B cell (primary cell): ENCODE measurements around the gene SH3GLB2. TPM values are rescaled to one million over a fixed set of nuclear protein-coding genes. Genes with fewer than 3 reads are reported as not detected.

ENCODE experiments used
- ATAC-seq: fragments of 200-7000 bp; cut with Tn5 transposase; one replicate; pipeline ENCODE4 v1.10.0; 2021; ENCODE audit warnings: low read depth, mild to moderate bottlenecking, moderate number of reproducible peaks, moderate library complexity
- CTCF ChIA-PET: fragments of 350-600 bp; sonication (Branson Sonifier 250); formaldehyde crosslinking; loops from one replicate; lab custom pipeline; 2021; ENCODE audit warnings: antibody characterized with exemption, inconsistent platforms; lab: Charles Lee
- POLR2A ChIA-PET: fragments of 350-600 bp; sonication (Branson Sonifier 250); formaldehyde crosslinking; loops from one replicate; lab custom pipeline; 2021; ENCODE audit warnings: antibody characterized with exemption; lab: Charles Lee
- DNase-seq: peaks from one replicate; pipeline ENCODE4 v3.0.0; 2013
- H2AFZ ChIP-seq: 2 replicates; pipeline ENCODE4 v1.6.1; 2012; ENCODE audit warnings: mild to moderate bottlenecking, low read depth, low read length; ENCODE audit not compliant: insufficient read depth, poor library complexity, severe bottlenecking
- H3K27ac ChIP-seq, 2 donors: 1 replicate in 1 of 2; 2 replicates in 1 of 2; pipeline ENCODE4 v1.5.1; 2012 to 2013; ENCODE audit warnings: low read length in 2 of 2, mild to moderate bottlenecking in 2 of 2, moderate library complexity in 1 of 2
- H3K27me3 ChIP-seq, 4 experiments: fragments of 200-600 bp in 1 of 4; sonication (generic) in 1 of 4; replicated peaks in 1 of 4; 1 replicate in 2 of 4; 2 replicates in 2 of 4; pipeline versions ENCODE4 v1.6.1 to v1.7.0; 2013 to 2016; ENCODE audit warnings: low read length in 3 of 4, mild to moderate bottlenecking in 2 of 4, mixed read lengths in 1 of 4, moderate library complexity in 1 of 4; ENCODE audit not compliant: insufficient read depth in 4 of 4, control insufficient read depth in 3 of 4; ENCODE audit errors: control extremely low read depth in 1 of 4
- H3K36me3 ChIP-seq, 2 experiments: replicated peaks in 1 of 2; 1 replicate in 1 of 2; 2 replicates in 1 of 2; pipeline versions ENCODE4 v1.6.1 to v1.7.1; 2013; ENCODE audit warnings: low read length in 1 of 2; ENCODE audit not compliant: insufficient read depth in 2 of 2, control insufficient read depth in 1 of 2; ENCODE audit errors: control extremely low read depth in 1 of 2, extremely low read depth in 1 of 2
- H3K4me1 ChIP-seq, 2 donors: fragments of 200-600 bp in 1 of 2; sonication (generic) in 1 of 2; 1 replicate in 1 of 2; 2 replicates in 1 of 2; pipeline versions ENCODE4 v1.5.1 to v1.6.1; 2013 to 2017; ENCODE audit warnings: low read length in 2 of 2; ENCODE audit not compliant: control insufficient read depth in 2 of 2, insufficient read depth in 2 of 2
- H3K4me2 ChIP-seq: replicated peaks from 2 replicates; pipeline ENCODE3; 2012; ENCODE audit warnings: mild to moderate bottlenecking, low read depth, low read length; ENCODE audit not compliant: poor library complexity, severe bottlenecking
- H3K4me3 ChIP-seq, 5 experiments: fragments of 200-600 bp in 1 of 5; sonication (generic) in 1 of 5; 1 replicate in 3 of 5; 2 replicates in 2 of 5; pipeline versions ENCODE4 v1.5.1 to v1.7.0; 2011 to 2016; ENCODE audit warnings: low read length in 4 of 5, mild to moderate bottlenecking in 4 of 5, low read depth in 2 of 5, control low read depth in 1 of 5, moderate library complexity in 1 of 5; ENCODE audit not compliant: insufficient read depth in 1 of 5; ENCODE audit errors: control extremely low read depth in 1 of 5, extremely low read depth in 1 of 5
- H3K79me2 ChIP-seq: fragments of 200-600 bp; sonication (generic); one replicate; pipeline ENCODE4 v1.6.0; 2016; ENCODE audit warnings: low read length; ENCODE audit not compliant: control insufficient read depth, insufficient read depth
- H3K9ac ChIP-seq: fragments of 200-600 bp; sonication (generic); 2 replicates; pipeline ENCODE4 v1.6.1; 2017; ENCODE audit warnings: mild to moderate bottlenecking, low read length, moderate library complexity
- H3K9me3 ChIP-seq, 3 donors: one replicate each; pipeline versions ENCODE4 v1.6.1 to v1.7.1; 2013; ENCODE audit warnings: low read length in 2 of 3; ENCODE audit not compliant: control insufficient read depth in 2 of 3, insufficient read depth in 1 of 3; ENCODE audit errors: control extremely low read depth in 1 of 3
- H4K20me1 ChIP-seq: 2 replicates; pipeline ENCODE4 v1.6.0; 2012; ENCODE audit warnings: mild to moderate bottlenecking, low read length; ENCODE audit not compliant: insufficient read depth, control insufficient read depth, poor library complexity, severe bottlenecking
- H3K27ac Mint-ChIP-seq: one replicate; pipeline ENCODE4 v1.8.0; 2021; ENCODE audit warnings: mixed read lengths
- H3K27me3 Mint-ChIP-seq: one replicate; pipeline ENCODE4 v1.8.0; 2021; ENCODE audit warnings: mixed read lengths
- H3K4me1 Mint-ChIP-seq: one replicate; pipeline ENCODE4 v1.8.0; 2021; ENCODE audit warnings: mixed read lengths
- H3K4me3 Mint-ChIP-seq: one replicate; pipeline ENCODE4 v1.8.0; 2021; ENCODE audit warnings: mixed read lengths
- H3K9me3 Mint-ChIP-seq: one replicate; pipeline ENCODE4 v1.8.0; 2022; ENCODE audit warnings: mixed read lengths; ENCODE audit not compliant: insufficient read depth
- CTCF ChIP-seq: fragments of 200-600 bp; IDR thresholded peaks from one replicate; pipeline ENCODE4 v1.8.0; 2022; ENCODE audit warnings: antibody characterized with exemption, mild to moderate bottlenecking
- EZH2 ChIP-seq: IDR thresholded peaks from 2 replicates; pipeline ENCODE4 v1.6.1; 2012; ENCODE audit warnings: borderline replicate concordance, low read depth, mild to moderate bottlenecking, moderate library complexity, low read length; ENCODE audit not compliant: insufficient read depth, poor library complexity, severe bottlenecking
- WGBS: methylation state at CpG from one replicate; pipeline ENCODE4 v1.1.5; 2013; ENCODE audit warnings: missing lambda C conversion rate; ENCODE audit not compliant: insufficient coverage; 5-methylcytosine and 5-hydroxymethylcytosine counted together
- intact Hi-C: fragments of 100-400 bp; cut with micrococcal nuclease; formaldehyde crosslinking; loops from one replicate; pipeline ENCODE4 v1.10.0; 2022
- polyA plus RNA-seq: library from polyadenylated mRNA; depleted of rRNA; stranded (reverse); fragments of >200 nt; gene quantifications from 2 replicates; pipeline ENCODE4 v1.2.3, GENCODE V29; 2012
- total RNA-seq, 2 donors: library from RNA; stranded (reverse); fragments of 120-200 nt in 1 of 2; gene quantifications; 1 replicate in 1 of 2; 2 replicates in 1 of 2; pipeline versions ENCODE4 v1.2.3 to v1.2.4, GENCODE V29; 2013 to 2022

Gene SH3GLB2
- total and polyA plus RNA-seq, 2 donors (not counting 1 experiment from before 2014, with no cell fraction given) = 110 to 176 TPM

- H3K36me3 ChIP-seq = peaks cover 8 to 31% of the 10 kb centered on the region in 2 experiments
- no peaks in the 10 kb centered on the region for H3K27me3 ChIP-seq
- no peaks in the 10 kb centered on the region for H4K20me1 ChIP-seq
- intact Hi-C loops = no loop called here
- H3K9me3 ChIP-seq = no peaks in the 10 kb centered on the region
- no peak overlapping the region for H2AFZ ChIP-seq
- H3K4me1 Mint-ChIP-seq = no peaks in the 10 kb centered on the region
- H3K4me2 ChIP-seq = no peak overlapping the region
- H3K27me3 Mint-ChIP-seq = no peaks in the 10 kb centered on the region
- H3K4me3 Mint-ChIP-seq = no peak overlapping the region
- no peak overlapping the region for H3K4me3 ChIP-seq
- no peaks in the 10 kb centered on the region for H3K4me1 ChIP-seq
- POLR2A ChIA-PET = no interaction called here
- DNase-seq (no peak), ATAC-seq (no peak)
- no peak overlapping the region for H3K27ac Mint-ChIP-seq
- 91% methylated on average over 4 of the region's 8 CpGs for whole genome bisulfite sequencing
- TF ChIP-seq CTCF = no peak
- TF ChIP-seq EZH2 = no peak
- H3K9me3 Mint-ChIP-seq = no peaks in the 10 kb centered on the region
- CTCF ChIA-PET = no interaction called here
- no peak overlapping the region for H3K27ac ChIP-seq
- no peaks in the 10 kb centered on the region for H3K79me2 ChIP-seq
- no peak overlapping the region for H3K9ac ChIP-seq
Observed at GRCh38 chr9:129052592-129052991, 24.5 kb upstream of the SH3GLB2 start.

- H3K4me2 ChIP-seq = no peak overlapping the region
- H3K36me3 ChIP-seq = peaks cover 1 to 26% of the 10 kb centered on the region in 2 experiments
- no peak overlapping the region for H3K4me3 ChIP-seq
- H3K9me3 Mint-ChIP-seq = no peaks in the 10 kb centered on the region
- ChIA-PET POLR2A (no interaction called here), CTCF (no interaction called here)
- H4K20me1 ChIP-seq = peaks cover 24% of the 10 kb centered on the region
- intact Hi-C loops = no loop called here
- H2AFZ ChIP-seq = no peak overlapping the region
- H3K27me3 ChIP-seq = no peaks in the 10 kb centered on the region
- H3K27me3 Mint-ChIP-seq = no peaks in the 10 kb centered on the region
- no peak for ATAC-seq
- H3K27ac ChIP-seq = no peak overlapping the region
- H3K79me2 ChIP-seq = peaks cover 39% of the 10 kb centered on the region
- no peak overlapping the region for H3K27ac Mint-ChIP-seq
- H3K9ac ChIP-seq = no peak overlapping the region
- H3K9me3 ChIP-seq = no peaks in the 10 kb centered on the region
- H3K4me1 ChIP-seq = peaks cover 14 to 16% of the 10 kb centered on the region in 2 donors
- peaks cover 22% of the 10 kb centered on the region for H3K4me1 Mint-ChIP-seq
- DNase-seq = no peak
- no peak overlapping the region for H3K4me3 Mint-ChIP-seq
- no peak for TF ChIP-seq EZH2
- no peak for TF ChIP-seq CTCF
- 98% methylated on average over 15 of the region's 16 CpGs for WGBS
Observed at GRCh38 chr9:129042016-129042415, 13.9 kb upstream of the SH3GLB2 start.
